ENCODE data around the gene UBE2S. TPM values are rescaled to one million over a fixed set of nuclear protein-coding genes. Genes with fewer than 3 reads are reported as not detected.

UBE2S gene
- total RNA-seq, 4 donors from 2014 or later = 5.7 to 13.3 (median 9.8) TPM

- no peaks in the 10 kb centered on the region for H3K9me3 ChIP-seq
- intact Hi-C loops (cut with DNase I) = no loop called here
- 54 to 71% methylated on average over 1 to 6 of the region's 6 CpGs for WGBS, 2 donors
- H3K36me3 ChIP-seq = no peaks in the 10 kb centered on the region
- H3K4me1 ChIP-seq = peaks cover 11 to 16% of the 10 kb centered on the region in 2 donors
- H3K4me3 ChIP-seq (replicated peaks in 1 of 3) = no peak overlapping the region
- DNase-seq = no peak
- TF ChIP-seq CTCF (IDR thresholded peaks at IDR 0.05) (no peak), POLR2A (IDR thresholded peaks at IDR 0.05) (no peak)
- no peak overlapping the region for H3K27ac ChIP-seq
- peaks cover 25% of the 10 kb centered on the region for H3K27me3 ChIP-seq
Measured at GRCh38 chr19:55352040-55352439, 55.5 kb downstream of the UBE2S start.

- intact Hi-C loops (cut with DNase I) = no loop called here
- H3K4me3 ChIP-seq (replicated peaks in 1 of 3) = no peak overlapping the region
- 71 to 81% methylated on average over 9 to 11 of the region's 11 CpGs for WGBS, 2 donors
- peaks cover 25% of the 10 kb centered on the region for H3K27me3 ChIP-seq
- TF ChIP-seq POLR2A (IDR thresholded peaks at IDR 0.05) (no peak), CTCF (IDR thresholded peaks at IDR 0.05) (no peak)
- no peaks in the 10 kb centered on the region for H3K9me3 ChIP-seq
- no peak for DNase-seq
- no peaks in the 10 kb centered on the region for H3K36me3 ChIP-seq
- H3K27ac ChIP-seq = no peak overlapping the region
- H3K4me1 ChIP-seq = peaks cover 11 to 16% of the 10 kb centered on the region in 2 donors
Measured at GRCh38 chr19:55350620-55351315, 56.8 kb downstream of the UBE2S start.

Other genes with a start within 250 kb of the UBE2S start
- gene DNAAF3, start 241.2 kb downstream of the UBE2S start, total RNA-seq = 1 to 10 TPM; 3.3 to 9.1 (median 5.5) TPM
- gene SYT5, start 227.5 kb downstream of the UBE2S start, total RNA-seq = not detected
- gene PTPRH, start 198.3 kb downstream of the UBE2S start, total RNA-seq = 1 to 10 TPM in 1 of 4 donors, under 1 TPM in 2, not detected in 1; 0.11 to 2.6 (median 0.54) TPM
- gene TMEM86B, start 179.0 kb downstream of the UBE2S start, total RNA-seq = 1 to 10 TPM; 1.6 to 5.8 (median 2.9) TPM
- gene PPP6R1, start 148.8 kb downstream of the UBE2S start, total RNA-seq = 10 to 100 TPM; 26.1 to 99.8 (median 54.2) TPM
- gene HSPBP1, start 127.7 kb downstream of the UBE2S start, total RNA-seq = 10 to 100 TPM; 24.2 to 48.4 (median 31.2) TPM
- 1 to 10 TPM in 1 of 4 donors, under 1 TPM in 1, not detected in 2; 0.83 to 1.2 TPM for gene BRSK1, start 123.8 kb downstream of the UBE2S start, total RNA-seq
- gene TMEM150B, start 82.4 kb downstream of the UBE2S start, total RNA-seq = 1 to 10 TPM in 1 of 4 donors, not detected in 3; 1.3 TPM
- gene KMT5C, start 67.9 kb downstream of the UBE2S start, total RNA-seq = 10 to 100 TPM in 3 of 4 donors, 1 to 10 TPM in 1; 7.5 to 22.0 (median 15.4) TPM
- under 1 TPM in 1 of 4 donors, not detected in 3; 0.94 TPM for gene COX6B2, start 53.1 kb downstream of the UBE2S start, total RNA-seq
- gene GARIN5B, start 44.5 kb downstream of the UBE2S start, total RNA-seq = not detected
- gene IL11, start 37.3 kb downstream of the UBE2S start, total RNA-seq = not detected
- not detected for gene TMEM190, start 31.0 kb downstream of the UBE2S start, total RNA-seq
- 10 to 100 TPM in 3 of 4 donors, 1 to 10 TPM in 1; 6.3 to 73.5 (median 31.2) TPM for gene TMEM238, start 23.5 kb downstream of the UBE2S start, total RNA-seq
- 100 to 1,000 TPM; 156 to 404 (median 205) TPM for gene RPL28, start 21.9 kb downstream of the UBE2S start, total RNA-seq
- not detected for gene SHISA7, start 35.5 kb upstream of the UBE2S start, total RNA-seq
- 100 to 1,000 TPM in 2 of 4 donors, 10 to 100 TPM in 2; 52.1 to 178 (median 100) TPM for gene ISOC2, start 53.9 kb upstream of the UBE2S start, total RNA-seq
- gene C19orf85, start 57.0 kb upstream of the UBE2S start, total RNA-seq = not detected
- gene ZNF628, start 68.8 kb upstream of the UBE2S start, total RNA-seq = 10 to 100 TPM in 2 of 4 donors, 1 to 10 TPM in 2; 2.1 to 12.0 (median 6.5) TPM
- 10 to 100 TPM in 2 of 4 donors, 1 to 10 TPM in 2; 5.1 to 28.3 (median 12.2) TPM for gene NAT14, start 77.4 kb upstream of the UBE2S start, total RNA-seq
- gene SSC5D, start 80.6 kb upstream of the UBE2S start, total RNA-seq = 1 to 10 TPM; 1.7 to 2.9 (median 2.2) TPM
- not detected for gene SBK2, start 129.3 kb upstream of the UBE2S start, total RNA-seq
- 10 to 100 TPM in 1 of 4 donors, under 1 TPM in 1, not detected in 2; 0.94 to 14.8 TPM for gene SBK3, start 137.8 kb upstream of the UBE2S start, total RNA-seq
- 1 to 10 TPM; 4.0 to 7.5 (median 6.6) TPM for gene ZNF579, start 173.1 kb upstream of the UBE2S start, total RNA-seq
- 10 to 100 TPM in 3 of 4 donors, 1 to 10 TPM in 1; 9.0 to 18.5 (median 14.0) TPM for gene FIZ1, start 191.7 kb upstream of the UBE2S start, total RNA-seq
- gene ZNF524, start 192.5 kb upstream of the UBE2S start, total RNA-seq = 10 to 100 TPM; 13.0 to 34.2 (median 28.9) TPM
- gene ZNF865, start 197.9 kb upstream of the UBE2S start, total RNA-seq = 10 to 100 TPM in 2 of 4 donors, 1 to 10 TPM in 2; 5.5 to 12.6 (median 9.1) TPM
- 10 to 100 TPM in 1 of 4 donors, 1 to 10 TPM in 3; 5.1 to 10.0 (median 8.7) TPM for gene ZNF784, start 216.8 kb upstream of the UBE2S start, total RNA-seq
- 10 to 100 TPM; 29.9 to 61.1 (median 44.8) TPM for gene ZNF580, start 233.2 kb upstream of the UBE2S start, total RNA-seq
- gene ZNF581, start 235.9 kb upstream of the UBE2S start, total RNA-seq = 10 to 100 TPM; 11.1 to 23.9 (median 15.8) TPM
- 10 to 100 TPM; 11.2 to 23.2 (median 20.7) TPM for gene CCDC106, start 240.4 kb upstream of the UBE2S start, total RNA-seq
- gene U2AF2, start 247.2 kb upstream of the UBE2S start, total RNA-seq = 100 to 1,000 TPM in 1 of 4 donors, 10 to 100 TPM in 3; 68.4 to 115 (median 85.7) TPM